ENCODE measurements around the gene CCM2. TPM values are rescaled to one million over a fixed set of nuclear protein-coding genes. Genes with fewer than 3 reads are reported as not detected.

CCM2 gene
- total RNA-seq, 4 donors from 2014 or later, result 41.1 to 46.3 (median 44.0) TPM

GRCh38 chr7:44976040-44976745, 23.8 kb upstream of the CCM2 start:
- no peak for DNase-seq (ENCODE audit: low spot score in 2 of 2)
- H3K27ac ChIP-seq, result no peak overlapping the region
- H3K9me3 ChIP-seq, result no peaks in the 10 kb centered on the region
- peaks cover 0 to 45% (median 0%) of the 10 kb centered on the region in 3 donors for H3K36me3 ChIP-seq
- no peak overlapping the region for H3K4me3 ChIP-seq
- WGBS, 2 donors, result 86 to 94% methylated on average over 6 of the region's 6 CpGs
- peaks cover 0 to 42% (median 33%) of the 10 kb centered on the region in 4 donors for H3K4me1 ChIP-seq
- H3K27me3 ChIP-seq, result no peaks in the 10 kb centered on the region
- TF ChIP-seq EP300 (IDR thresholded peaks at IDR 0.05) (no peak), POLR2A (IDR thresholded peaks at IDR 0.05) (no peak)

DNA sequence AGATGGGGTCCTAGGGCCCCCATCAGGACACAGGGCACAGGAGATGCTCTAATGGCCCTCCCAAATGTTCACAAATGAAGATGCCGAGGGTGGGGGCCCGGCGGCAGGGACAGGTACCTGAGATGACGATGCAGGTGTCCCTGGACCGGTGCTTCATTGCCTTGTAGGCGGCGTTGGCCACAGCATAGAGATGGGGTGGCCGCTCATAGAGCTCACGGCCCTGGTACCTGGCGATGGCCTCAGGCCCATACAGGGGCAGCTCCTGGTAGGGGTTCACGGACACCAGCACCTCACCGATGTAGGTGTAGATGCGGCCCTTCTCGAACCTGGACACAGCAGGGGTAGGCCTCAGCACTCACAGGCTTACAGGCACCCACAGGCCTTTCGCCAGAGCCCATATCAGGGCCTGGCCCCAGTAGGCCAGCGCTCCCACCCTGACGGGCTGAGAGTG, 23.2 kb upstream of the CCM2 start:
- TF ChIP-seq EP300 (IDR thresholded peaks at IDR 0.05) (no peak), CTCF (IDR thresholded peaks at IDR 0.05) (no peak), POLR2A (IDR thresholded peaks at IDR 0.05) (no peak)
- Histone ChIP-seq H3K4me3 (no peak overlapping the region), H3K27me3 (no peaks in the 10 kb centered on the region), H3K4me1 (peaks cover 0 to 48% (median 35%) of the 10 kb centered on the region in 4 donors), H3K27ac (peak overlapping the region in 1 of 4 donors; percentile 76), H3K36me3 (peaks cover 0 to 51% (median 0%) of the 10 kb centered on the region in 3 donors), H3K9me3 (no peaks in the 10 kb centered on the region)
- WGBS, 2 donors, result 94 to 98% methylated on average over 14 to 16 of the region's 17 CpGs
- no peak for DNase-seq (ENCODE audit: low spot score in 2 of 2)

- Histone ChIP-seq H3K27ac (peak overlapping the region in 3 of 4 donors; percentile 17 to 76 (median 74)), H3K4me3 (peak overlapping the region in 1 of 4 donors; percentile 31), H3K27me3 (no peaks in the 10 kb centered on the region), H3K36me3 (peaks cover 0 to 58% (median 0%) of the 10 kb centered on the region in 3 donors), H3K4me1 (peaks cover 0 to 48% (median 35%) of the 10 kb centered on the region in 4 donors), H3K9me3 (no peaks in the 10 kb centered on the region)
- no peak for TF ChIP-seq EP300 (IDR thresholded peaks at IDR 0.05)
- TF ChIP-seq CTCF (IDR thresholded peaks at IDR 0.05), result no peak
- no peak for TF ChIP-seq POLR2A (IDR thresholded peaks at IDR 0.05)
- DNase-seq (ENCODE audit: low spot score in 2 of 2), result no peak
- WGBS, 2 donors, result 52 to 54% methylated on average over 8 of the region's 8 CpGs
These were observed 22.6 kb upstream of the CCM2 start for GRCh38 chr7:44977304-44977958.

DNA sequence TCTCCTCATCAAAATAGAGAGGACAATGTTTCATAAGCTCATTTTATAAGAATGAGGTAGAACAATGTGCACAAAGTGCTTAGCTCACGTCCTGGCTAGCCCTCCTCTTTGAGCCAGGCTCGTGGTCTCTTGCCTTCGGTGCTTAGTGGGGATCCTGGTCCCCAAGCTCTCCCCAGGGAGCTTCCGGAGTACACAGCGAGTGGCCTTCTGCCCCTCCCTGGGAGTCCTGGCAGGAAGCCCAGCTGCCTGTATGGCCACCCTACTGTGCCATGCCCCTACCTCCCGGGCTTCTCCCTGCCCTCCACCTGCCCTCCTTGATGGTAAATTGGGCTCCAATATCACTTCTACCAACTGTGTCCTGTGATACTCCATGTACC, 22.1 kb upstream of the CCM2 start:
- Histone ChIP-seq H3K4me3 (peak overlapping the region in 2 of 4 donors; percentile 9 to 31), H3K36me3 (peaks cover 0 to 63% (median 0%) of the 10 kb centered on the region in 3 donors), H3K27ac (peak overlapping the region in 3 of 4 donors; percentile 74 to 85 (median 76)), H3K4me1 (peaks cover 0 to 48% (median 35%) of the 10 kb centered on the region in 4 donors), H3K9me3 (no peaks in the 10 kb centered on the region), H3K27me3 (no peaks in the 10 kb centered on the region)
- TF ChIP-seq POLR2A (IDR thresholded peaks at IDR 0.05) (no peak), EP300 (IDR thresholded peaks at IDR 0.05) (no peak), CTCF (IDR thresholded peaks at IDR 0.05) (no peak)
- no peak for DNase-seq (ENCODE audit: low spot score in 2 of 2)
- WGBS, 2 donors, result 26 to 71% methylated on average over 6 of the region's 6 CpGs

DNA sequence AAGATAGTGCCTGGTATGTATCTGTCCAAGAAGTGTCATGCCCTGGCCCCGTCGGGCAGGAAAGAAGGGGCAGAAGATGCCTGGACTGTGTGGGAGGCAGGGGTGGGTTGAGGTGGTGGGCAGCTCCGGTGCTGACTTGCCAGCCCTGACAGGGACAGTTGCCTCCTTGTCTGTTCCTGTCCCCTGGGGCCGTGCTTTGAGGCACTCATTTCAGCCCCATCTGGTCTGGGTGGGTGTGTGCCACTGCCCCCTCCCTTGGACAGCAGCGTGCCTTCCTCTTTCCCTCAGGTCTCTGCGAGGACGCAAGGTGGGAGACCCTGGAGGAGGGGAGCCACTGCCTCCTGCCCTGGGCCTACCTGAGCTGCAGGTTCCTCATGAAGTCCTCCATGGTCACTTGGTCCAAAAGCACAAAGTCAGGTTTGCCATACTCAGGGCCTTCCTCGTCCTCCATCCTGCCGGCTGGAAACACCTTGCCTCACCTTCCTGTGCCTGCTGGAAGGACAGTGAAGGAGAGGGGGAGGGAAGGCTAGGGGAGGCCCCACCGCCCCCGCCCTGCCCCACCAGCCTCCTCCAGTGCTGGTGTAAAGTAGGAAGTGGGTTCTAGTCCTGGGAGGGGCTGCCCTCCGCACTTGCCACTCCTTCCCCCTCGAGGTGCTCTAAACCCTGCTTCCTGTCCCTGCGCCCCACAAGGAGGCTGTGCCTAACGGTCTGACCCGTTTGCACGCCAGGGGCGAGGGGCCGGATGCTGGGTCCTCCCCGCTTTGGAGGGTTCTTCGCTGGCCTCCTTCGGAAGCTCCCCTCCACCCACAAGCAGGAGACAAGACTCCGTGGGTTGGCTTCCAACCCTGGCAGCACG, 21.3 kb upstream of the CCM2 start, which contains the start of gene MYO1G:
MYO1G (minus strand) TSS at position 505 of the 856 bp plus-strand sequence; CDS start at position 451, 54 bp downstream.
- Histone ChIP-seq H3K4me3 (peak within 1 kb of the TSS in 2 of 4 donors; percentile 9 to 31), H3K27ac (peak within 1 kb of the TSS; percentile 36 to 85 (median 75)), H3K4me1 (peaks cover 0 to 49% (median 35%) of the 10 kb centered on the region in 4 donors), H3K27me3 (no peaks in the 10 kb centered on the region), H3K9me3 (no peaks in the 10 kb centered on the region), H3K36me3 (peaks cover 0 to 71% (median 0%) of the 10 kb centered on the region in 3 donors)
- DNase-seq (ENCODE audit: low spot score in 2 of 2), result no peak
- 70 to 72% methylated on average over 20 to 24 of the region's 24 CpGs for WGBS, 2 donors
- no peak for TF ChIP-seq EP300 (IDR thresholded peaks at IDR 0.05)
- TF ChIP-seq CTCF (IDR thresholded peaks at IDR 0.05), result no peak
- TF ChIP-seq POLR2A (IDR thresholded peaks at IDR 0.05), result no peak

Data from tibial nerve (tissue), 4 donors.